Measurements from ENCODE around the gene SERPINB10. TPM values are rescaled to one million over a fixed set of nuclear protein-coding genes. Genes with fewer than 3 reads are reported as not detected.
"Not testable (repeated sequence)": the region's sequence is repeated elsewhere in the genome, so short reads cannot be mapped to it uniquely, and the experiment has no call there.

The SERPINB10 gene
- total and polyA plus RNA-seq, 10 donors: 0.07 to 5.6 (median 0.57) TPM; not detected in 1

- TF ChIP-seq POLR2AphosphoS5 (IDR thresholded peaks at IDR 0.05): no peak
- no peak for TF ChIP-seq CTCF (IDR thresholded peaks at IDR 0.05 in 8 of 11, conservative IDR thresholded peaks at IDR 0.05 in 3 of 11)
- no peak for TF ChIP-seq POLR2A (IDR thresholded peaks at IDR 0.05)
- Histone ChIP-seq H3K36me3 (no peaks in the 10 kb centered on the region), H3K4me1 (no peaks in the 10 kb centered on the region), H3K27ac (peak overlapping the region in 3 of 8 donors; percentile 39 to 55 (median 45)), H3K4me3 (no peak overlapping the region), H3K27me3 (replicated peaks in 1 of 7) (peaks cover 0 to 5% (median 0%) of the 10 kb centered on the region in 7 donors), H3K9me3 (no peaks in the 10 kb centered on the region)
- DNase-seq: no peak
- intact Hi-C loops (cut with DNase I; ENCODE audit: low total_unique reads): no loop called here
- WGBS, 5 donors: 56 to 89% (median 67%) methylated on average over 5 of the region's 5 CpGs
Observed at GRCh38 chr18:63917817-63918216, 10.1 kb downstream of the SERPINB10 start.

GRCh38 chr18:63922049-63922448, 14.3 kb downstream of the SERPINB10 start:
- no peak for DNase-seq

GRCh38 chr18:63924551-63924950, 16.8 kb downstream of the SERPINB10 start:
- no peak for DNase-seq
- H3K27ac ChIP-seq: no peak overlapping the region
- no peaks in the 10 kb centered on the region for H3K9me3 ChIP-seq
- intact Hi-C loops (cut with DNase I; ENCODE audit: low total_unique reads): no loop called here
- whole genome bisulfite sequencing, 5 donors: 72 to 89% (median 81%) methylated on average over 1 of the region's 1 CpG
- H3K4me3 ChIP-seq: no peak overlapping the region
- TF ChIP-seq POLR2A (IDR thresholded peaks at IDR 0.05) (no peak), CTCF (IDR thresholded peaks at IDR 0.05 in 8 of 11, conservative IDR thresholded peaks at IDR 0.05 in 3 of 11) (no peak), POLR2AphosphoS5 (IDR thresholded peaks at IDR 0.05) (no peak)
- no peaks in the 10 kb centered on the region for H3K36me3 ChIP-seq
- H3K4me1 ChIP-seq: peaks cover 0 to 9% (median 0%) of the 10 kb centered on the region in 6 donors
- H3K27me3 ChIP-seq (replicated peaks in 1 of 7): peaks cover 0 to under 1% (median 0%) of the 10 kb centered on the region in 7 donors

More at GRCh38 chr18:63922049-63922448, 14.3 kb downstream of the SERPINB10 start:
- Histone ChIP-seq H3K4me3 (no peak overlapping the region), H3K4me1 (no peaks in the 10 kb centered on the region), H3K27me3 (replicated peaks in 1 of 7) (peaks cover 0 to 5% (median 0%) of the 10 kb centered on the region in 7 donors), H3K27ac (no peak overlapping the region), H3K36me3 (no peaks in the 10 kb centered on the region), H3K9me3 (no peaks in the 10 kb centered on the region)
- WGBS, 5 donors: 72 to 86% (median 84%) methylated on average over 2 of the region's 2 CpGs
- TF ChIP-seq POLR2A (IDR thresholded peaks at IDR 0.05) (no peak), CTCF (IDR thresholded peaks at IDR 0.05 in 8 of 11, conservative IDR thresholded peaks at IDR 0.05 in 3 of 11) (no peak), POLR2AphosphoS5 (IDR thresholded peaks at IDR 0.05) (no peak)
- intact Hi-C loops (cut with DNase I; ENCODE audit: low total_unique reads): no loop called here

- intact Hi-C loops (cut with DNase I; ENCODE audit: low total_unique reads): no loop called here
- H3K36me3 ChIP-seq: no peaks in the 10 kb centered on the region
- H3K27me3 ChIP-seq (replicated peaks in 1 of 7): no peaks in the 10 kb centered on the region
- DNase-seq: no peak
- H3K27ac ChIP-seq: peak overlapping the region in 3 of 8 donors; percentile 18 to 48 (median 29)
- WGBS, 5 donors: 25 to 62% (median 34%) methylated on average over 8 of the region's 8 CpGs
- H3K4me1 ChIP-seq: peaks cover 0 to 9% (median 0%) of the 10 kb centered on the region in 6 donors
- H3K4me3 ChIP-seq: no peak overlapping the region
- TF ChIP-seq POLR2A (IDR thresholded peaks at IDR 0.05) (no peak), POLR2AphosphoS5 (IDR thresholded peaks at IDR 0.05) (no peak), CTCF (IDR thresholded peaks at IDR 0.05 in 8 of 11, conservative IDR thresholded peaks at IDR 0.05 in 3 of 11) (no peak)
- no peaks in the 10 kb centered on the region for H3K9me3 ChIP-seq
Observed at GRCh38 chr18:63928331-63928730, 20.6 kb downstream of the SERPINB10 start.

- H3K9me3 ChIP-seq; DNase-seq; intact Hi-C loops (cut with DNase I; ENCODE audit: low total_unique reads); H3K27me3 ChIP-seq (replicated peaks in 1 of 7); H3K36me3 ChIP-seq; H3K4me1 ChIP-seq; H3K4me3 ChIP-seq: not testable (repeated sequence)
- peak overlapping the region in 3 of 8 donors; percentile 25 to 63 (median 29) for H3K27ac ChIP-seq
Observed at GRCh38 chr18:63929369-63929768, 21.6 kb downstream of the SERPINB10 start.
